K562 (cell line): ENCODE data around the gene MDK. TPM values are rescaled to one million over a fixed set of nuclear protein-coding genes. Genes with fewer than 3 reads are reported as not detected.
A peak's percentile ranks its signal among the peaks of the same experiment; 100 is the strongest.

ENCODE experiments used
- ATAC-seq: fragments of 200-7000 bp; cut with Tn5 transposase; 3 replicates; pipeline ENCODE4 v1.9.1; 2020; ENCODE audit warnings: moderate library complexity
- BruUV-seq: library from RNA; stranded (reverse); fragments of 400-500 nt; replicated peaks from 2 replicates; lab custom pipeline; 2021; lab: Mats Ljungman, UMichigan
- CTCF ChIA-PET: fragments of 300-600 bp; formaldehyde crosslinking; extraction: SDS; loops from one replicate; lab custom pipeline; 2021; ENCODE audit warnings: low intra/inter-chr PET ratio; lab: Yijun Ruan, JAX
- POLR2A ChIA-PET: fragments of 300-600, 350-650 bp; sonication (Branson Sonifier 250); formaldehyde crosslinking; extraction: SDS; loops from one replicate; lab custom pipeline; 2021; ENCODE audit warnings: antibody characterized with exemption, inconsistent platforms; lab: Yijun Ruan, JAX
- DNase-seq, 4 experiments: peaks; one replicate each; pipeline versions ENCODE4 v3.0.0 to v3.0.0-alpha.2; 2011 to 2018; ENCODE audit warnings: low spot score in 3 of 4, mixed read lengths in 3 of 4; ENCODE audit errors: extremely low read depth in 1 of 4
- FAIRE-seq: peaks from 2 replicates; lab custom pipeline; 2011; peaks lifted over from hg19 to GRCh38; lab: Jason Lieb, UNC
- H2AFZ ChIP-seq: 2 replicates; pipeline ENCODE4 v1.6.0; 2011; ENCODE audit warnings: low read depth, low read length, control low read depth, inconsistent platforms
- H3K27ac ChIP-seq: fragments of 200-600 bp; 3 replicates; pipeline ENCODE4 v1.8.0; 2011; ENCODE audit warnings: low read depth, mild to moderate bottlenecking, control low read depth, inconsistent platforms, low read length, moderate library complexity, mixed read lengths; ENCODE audit errors: extremely low read depth
- H3K27me3 ChIP-seq, 2 experiments: fragments of 300-600 bp in 1 of 2; 2 replicates in 1 of 2; 3 replicates in 1 of 2; pipeline versions ENCODE4 v1.6.0 to v1.8.0; 2011; ENCODE audit warnings: inconsistent platforms in 2 of 2, low read length in 2 of 2, mild to moderate bottlenecking in 1 of 2, mixed read lengths in 1 of 2, moderate library complexity in 1 of 2; ENCODE audit not compliant: control insufficient read depth in 2 of 2, insufficient read depth in 2 of 2
- H3K36me3 ChIP-seq: fragments of 300-600 bp; 3 replicates; pipeline ENCODE4 v1.8.0; 2011; ENCODE audit warnings: mild to moderate bottlenecking, low read length, inconsistent platforms; ENCODE audit not compliant: control insufficient read depth, insufficient read depth
- H3K4me1 ChIP-seq, 2 experiments: fragments of 200-600 bp in 1 of 2; replicated peaks in 1 of 2; 2 replicates in 1 of 2; 3 replicates in 1 of 2; pipeline versions ENCODE4 v1.5.1 to v1.8.0; 2011; ENCODE audit warnings: inconsistent platforms in 2 of 2, low read length in 2 of 2, mild to moderate bottlenecking in 1 of 2, mixed read lengths in 1 of 2, moderate library complexity in 1 of 2; ENCODE audit not compliant: control insufficient read depth in 2 of 2, insufficient read depth in 2 of 2
- H3K4me2 ChIP-seq: 2 replicates; pipeline ENCODE4 v1.6.1; 2011; ENCODE audit warnings: low read length, control low read depth, inconsistent platforms, mixed read lengths; ENCODE audit not compliant: insufficient read depth
- H3K4me3 ChIP-seq: fragments of 200-600 bp; sonication (generic), shearing (Covaris generic); 2 replicates; pipeline ENCODE4 v1.5.1; 2016; ENCODE audit warnings: control low read depth, inconsistent platforms
- H3K79me2 ChIP-seq: fragments of 200-600 bp; 3 replicates; pipeline ENCODE4 v1.8.0; 2011; ENCODE audit warnings: low read length, inconsistent platforms; ENCODE audit not compliant: control insufficient read depth, insufficient read depth
- H3K9ac ChIP-seq, 2 experiments: 2 replicates each; pipeline versions ENCODE4 v1.6.0 to v1.6.1; 2011; ENCODE audit warnings: low read depth in 2 of 2, low read length in 2 of 2, control low read depth in 1 of 2, inconsistent platforms in 1 of 2, mild to moderate bottlenecking in 1 of 2, mixed read lengths in 1 of 2; ENCODE audit not compliant: insufficient read depth in 1 of 2
- H3K9me1 ChIP-seq: one replicate; pipeline ENCODE4 v1.6.0; 2011; ENCODE audit warnings: inconsistent platforms, mild to moderate bottlenecking, low read length, moderate library complexity; ENCODE audit not compliant: control insufficient read depth, insufficient read depth
- H3K9me3 ChIP-seq: replicated peaks from 2 replicates; pipeline ENCODE4 v1.5.1; 2011; ENCODE audit warnings: low read depth, low read length, inconsistent platforms; ENCODE audit not compliant: control insufficient read depth, insufficient read depth
- H4K20me1 ChIP-seq: replicated peaks from 2 replicates; pipeline ENCODE4 v1.6.1; 2011; ENCODE audit warnings: low read length, inconsistent platforms, mixed read lengths; ENCODE audit not compliant: control insufficient read depth, insufficient read depth
- EZH2 ChIP-seq: IDR thresholded peaks from 2 replicates; pipeline ENCODE4 v1.6.1; 2012; ENCODE audit warnings: low read depth, mild to moderate bottlenecking, inconsistent platforms, low read length, borderline replicate concordance
- NR2C1 ChIP-seq, 2 experiments: fragments of 450-650 bp; IDR thresholded peaks; 2 replicates each; pipeline ENCODE4 v1.6.1; 2017; ENCODE audit warnings: mild to moderate bottlenecking in 2 of 2, antibody characterized with exemption in 1 of 2, inconsistent platforms in 1 of 2, missing compliant biosample characterization in 1 of 2, missing genetic modification characterization in 1 of 2
- PRDM10 ChIP-seq: fragments of 450-650 bp; IDR thresholded peaks from 2 replicates; pipeline ENCODE4 v1.6.1; 2018; ENCODE audit not compliant: partially characterized antibody
- WGBS: fragments of 100-300 bp; shearing (Covaris generic); methylation state at CpG from one replicate; pipeline ENCODE4 v1.1.6; 2016; ENCODE audit warnings: low coverage, mixed read lengths; ENCODE audit not compliant: insufficient coverage; ENCODE audit errors: missing lambda C conversion rate; 5-methylcytosine and 5-hydroxymethylcytosine counted together
- in situ Hi-C: fragments of 300-500 bp; cut with MboI; formaldehyde crosslinking; loops from 4 replicates; pipeline ENCODE4 v1.15.0; 2018; ENCODE audit warnings: inconsistent platforms, mixed read lengths
- intact Hi-C: fragments of 100-400 bp; cut with micrococcal nuclease; formaldehyde crosslinking; loops from 2 replicates; pipeline ENCODE4 v1.14.2; 2022
- polyA plus RNA-seq, 8 experiments: library from polyadenylated mRNA; depleted of rRNA in 4 of 8; stranded (reverse) in 5 of 8; unstranded in 3 of 8; fragments of >200 nt; fragmentation: Nextera tagmentation in 2 of 8; fragmentation: Illumina TruSeq in 1 of 8; extraction: Ambion mirVana in 2 of 8; extraction: Trizol in 1 of 8; gene quantifications; 2 replicates each; pipeline versions ENCODE4 v1.2.1 to v1.2.3, GENCODE V29; 2011 to 2014; ENCODE audit warnings: inconsistent platforms in 1 of 8, missing spikeins in 1 of 8
- total RNA-seq, 7 experiments: library from RNA; depleted of rRNA in 6 of 7; stranded (reverse); fragments of >200 nt in 6 of 7; fragmentation: Illumina TruSeq in 2 of 7; extraction: Trizol in 2 of 7; gene quantifications; 2 replicates each; pipeline versions ENCODE4 v1.2.1 to v1.2.3, GENCODE V29; 2011 to 2021; ENCODE audit warnings: low replicate concordance in 1 of 7

Gene MDK
- total and polyA plus RNA-seq, 9 of the 15 experiments (the other 6 are each of a cell fraction or from before 2014, with no cell fraction given) = 20.7 to 700 (median 350) TPM

GRCh38 chr11:46332093-46332567, 49.3 kb upstream of the MDK start:
- H3K4me2 ChIP-seq = no peak overlapping the region
- no peaks in the 10 kb centered on the region for H3K9me1 ChIP-seq
- peaks cover 16 to 36% of the 10 kb centered on the region in 2 experiments for H3K4me1 ChIP-seq
- no TSS peak for BruUV-seq
- no peak overlapping the region for H3K27ac ChIP-seq
- CTCF ChIA-PET = no interaction called here
- TF ChIP-seq EZH2 = 0 out of 2 replicates have a peak, but pooled peaks have one; percentile 27
- TF ChIP-seq PRDM10 = peak; percentile 91
- TF ChIP-seq NR2C1 (IDR thresholded peaks at IDR 0.05) = no peak
- no peak for TF ChIP-seq NR2C1 (tag; IDR thresholded peaks at IDR 0.05)
- TF ChIP-seq, all 486 proteins: peak for 2
- in situ Hi-C loops (no loop called here), intact Hi-C loops (no loop called here)
- ATAC-seq (no peak), DNase-seq (no peak), FAIRE-seq (no peak)
- POLR2A ChIA-PET = interaction anchor here (0.5 to 1.1 kb wide), 4 partner anchors 9 to 20 kb away, joined by 3 to 4 read pairs (median 4); no protein-coding TSS in a partner anchor
- Histone ChIP-seq H4K20me1 (peaks cover 3% of the 10 kb centered on the region; the same call in 1 of the 2 replicates), H3K9me3 (no peaks in the 10 kb centered on the region), H3K9ac (no peak overlapping the region), H3K79me2 (no peaks in the 10 kb centered on the region), H3K27me3 (peaks cover 36 to 69% of the 10 kb centered on the region in 2 experiments; a peak in 4 of 5 replicates), H3K4me3 (no peak overlapping the region), H2AFZ (no peak overlapping the region), H3K36me3 (no peaks in the 10 kb centered on the region)
- 16% methylated on average over 4 of the region's 8 CpGs for WGBS
